Measurements from ENCODE around the gene CMTM2.

Gene CMTM2

GRCh38 chr16:66635406-66635805 is 56.1 kb downstream of the CMTM2 start:
- TF ChIP-seq CTCF (conservative IDR thresholded peaks at IDR 0.05): no peak
- H3K27ac ChIP-seq: no peak overlapping the region

- no peak for TF ChIP-seq CTCF (conservative IDR thresholded peaks at IDR 0.05)
- H3K27ac ChIP-seq: no peak overlapping the region
Observed at GRCh38 chr16:66636199-66636598, 56.9 kb downstream of the CMTM2 start.

- TF ChIP-seq CTCF (conservative IDR thresholded peaks at IDR 0.05): no peak
- H3K27ac ChIP-seq: no peak overlapping the region
Observed at GRCh38 chr16:66637806-66638205, 58.5 kb downstream of the CMTM2 start.
